ENCODE results near the gene MEGF8. TPM values are rescaled to one million over a fixed set of nuclear protein-coding genes. Genes with fewer than 3 reads are reported as not detected.

MEGF8 gene
- total RNA-seq, 1 donor from 2014 or later: 27.5 TPM

GRCh38 chr19:42303101-42303464 lies 22.4 kb upstream of the MEGF8 start:
- DNase-seq (ENCODE audit: low read depth, low spot score): no peak

GRCh38 chr19:42303876-42304275 lies 21.6 kb upstream of the MEGF8 start:
- DNase-seq (ENCODE audit: low read depth, low spot score): no peak

- DNase-seq (ENCODE audit: low read depth, low spot score): no peak
Observed at GRCh38 chr19:42306646-42307045, 18.8 kb upstream of the MEGF8 start.

- DNase-seq (ENCODE audit: low read depth, low spot score): no peak
Observed at GRCh38 chr19:42309686-42310085, 15.7 kb upstream of the MEGF8 start.

- no peak for DNase-seq (ENCODE audit: low read depth, low spot score)
Observed at GRCh38 chr19:42311657-42312056, 13.8 kb upstream of the MEGF8 start.

- no peak for DNase-seq (ENCODE audit: low read depth, low spot score)
Observed at GRCh38 chr19:42312370-42312769, 13.1 kb upstream of the MEGF8 start.

- DNase-seq (ENCODE audit: low read depth, low spot score): no peak
Observed at GRCh38 chr19:42313096-42313839, 12.2 kb upstream of the MEGF8 start, which contains the start of gene TMEM145. TMEM145 (plus strand) TSS chr19:42313309; CDS start chr19:42313377, 68 bp downstream.

GRCh38 chr19:42313840-42314755 lies 11.3 kb upstream of the MEGF8 start:
- DNase-seq (ENCODE audit: low read depth, low spot score): no peak

- no peak for DNase-seq (ENCODE audit: low read depth, low spot score)
Observed at GRCh38 chr19:42315024-42315423, 10.4 kb upstream of the MEGF8 start.

GRCh38 chr19:42316223-42317211 lies 8.9 kb upstream of the MEGF8 start:
- DNase-seq (ENCODE audit: low read depth, low spot score): no peak

- no peak for DNase-seq (ENCODE audit: low read depth, low spot score)
Observed at GRCh38 chr19:42317535-42317934, 7.9 kb upstream of the MEGF8 start.

GRCh38 chr19:42322305-42322704 lies 3.1 kb upstream of the MEGF8 start:
- DNase-seq (ENCODE audit: low read depth, low spot score): no peak

- DNase-seq (ENCODE audit: low read depth, low spot score): no peak
Observed at GRCh38 chr19:42323473-42323851, 2.0 kb upstream of the MEGF8 start.

- DNase-seq (ENCODE audit: low read depth, low spot score): no peak
Observed at GRCh38 chr19:42323852-42324654, 1.4 kb upstream of the MEGF8 start.

GRCh38 chr19:42324655-42325307 lies 654 bp upstream of the MEGF8 start:
- DNase-seq (ENCODE audit: low read depth, low spot score): no peak

GRCh38 chr19:42325896-42326771 lies 699 bp downstream of the MEGF8 start:
- no peak for DNase-seq (ENCODE audit: low read depth, low spot score)

- no peak for DNase-seq (ENCODE audit: low read depth, low spot score)
Observed at GRCh38 chr19:42326969-42327368, 1.5 kb downstream of the MEGF8 start.

- no peak for DNase-seq (ENCODE audit: low read depth, low spot score)
Observed at GRCh38 chr19:42327381-42327780, 1.9 kb downstream of the MEGF8 start.

- DNase-seq (ENCODE audit: low read depth, low spot score): no peak
Observed at GRCh38 chr19:42328106-42328505, 2.7 kb downstream of the MEGF8 start.

Data from pulmonary artery endothelial cell (primary cell).